GM19023 (cell line): ENCODE measurements around the gene PRR20G.
"Not testable (repeated sequence)": the region's sequence is repeated elsewhere in the genome, so short reads cannot be mapped to it uniquely, and the experiment has no call there.

Experiments used
- ATAC-seq: cut with Tn5 transposase; IDR thresholded peaks from one replicate; pipeline ENCODE4 v1.9.1; 2021; ENCODE audit warnings: mild to moderate bottlenecking, moderate library complexity; ENCODE audit not compliant: unreplicated experiment

The PRR20G gene

GRCh38 chr3:127304121-127304744 is 16.4 kb upstream of the PRR20G start:
- no peak for ATAC-seq

- ATAC-seq: no peak
These were observed 11.4 kb upstream of the PRR20G start for GRCh38 chr3:127299276-127299675.

- no peak for ATAC-seq
These were observed 9.1 kb upstream of the PRR20G start for GRCh38 chr3:127296959-127297358.

- ATAC-seq: no peak
These were observed 8.3 kb upstream of the PRR20G start for GRCh38 chr3:127296166-127296565.

GRCh38 chr3:127293650-127294049 is 5.8 kb upstream of the PRR20G start:
- not testable (repeated sequence) for ATAC-seq

- ATAC-seq: no peak
These were observed 3.8 kb upstream of the PRR20G start for GRCh38 chr3:127291611-127292010.

GRCh38 chr3:127291114-127291513 is 3.3 kb upstream of the PRR20G start:
- no peak for ATAC-seq

- ATAC-seq: no peak
These were observed 2.1 kb upstream of the PRR20G start for GRCh38 chr3:127289706-127290575.

GRCh38 chr3:127288921-127289705 is 1.3 kb upstream of the PRR20G start:
- no peak for ATAC-seq

GRCh38 chr3:127288343-127288742 is 497 bp upstream of the PRR20G start:
- no peak for ATAC-seq

GRCh38 chr3:127286571-127287140 is 1.2 kb downstream of the PRR20G start:
- no peak for ATAC-seq

GRCh38 chr3:127284258-127284657 is 3.6 kb downstream of the PRR20G start:
- no peak for ATAC-seq

- ATAC-seq: no peak
These were observed 10.3 kb downstream of the PRR20G start for GRCh38 chr3:127277561-127277960.

GRCh38 chr3:127276995-127277394 is 10.9 kb downstream of the PRR20G start:
- no peak for ATAC-seq

- ATAC-seq: no peak
These were observed 11.4 kb downstream of the PRR20G start for GRCh38 chr3:127276396-127276795.

- no peak for ATAC-seq
These were observed 12.5 kb downstream of the PRR20G start for GRCh38 chr3:127275287-127275781.

- no peak for ATAC-seq
These were observed 13.6 kb downstream of the PRR20G start for GRCh38 chr3:127274200-127274760.

GRCh38 chr3:127273206-127273605 is 14.6 kb downstream of the PRR20G start:
- no peak for ATAC-seq

- no peak for ATAC-seq
These were observed 21.7 kb downstream of the PRR20G start for GRCh38 chr3:127266186-127266585.

GRCh38 chr3:127265581-127265981 is 22.3 kb downstream of the PRR20G start:
- ATAC-seq: no peak
